Osteocyte (in vitro differentiated cells): ENCODE results near the gene VOPP1. TPM values are rescaled to one million over a fixed set of nuclear protein-coding genes. Genes with fewer than 3 reads are reported as not detected.
A peak's percentile ranks its signal among the peaks of the same experiment; 100 is the strongest.

Source experiments
- DNase-seq: peaks from one replicate; pipeline ENCODE4 v3.0.0; 2021; ENCODE audit warnings: mixed read lengths; ENCODE audit not compliant: unreplicated experiment; ENCODE audit errors: extremely low spot score
- H3K27ac Mint-ChIP-seq: one replicate; pipeline ENCODE4 v1.8.0; 2021; ENCODE audit warnings: mild to moderate bottlenecking, mixed read lengths; ENCODE audit not compliant: unreplicated experiment
- H3K27me3 Mint-ChIP-seq: one replicate; pipeline ENCODE4 v1.8.0; 2021; ENCODE audit warnings: mixed read lengths; ENCODE audit not compliant: unreplicated experiment
- H3K36me3 Mint-ChIP-seq: one replicate; pipeline ENCODE4 v1.8.0; 2021; ENCODE audit warnings: mixed read lengths; ENCODE audit not compliant: unreplicated experiment
- H3K4me1 Mint-ChIP-seq: one replicate; pipeline ENCODE4 v1.8.0; 2021; ENCODE audit warnings: mixed read lengths; ENCODE audit not compliant: unreplicated experiment
- H3K4me3 Mint-ChIP-seq: one replicate; pipeline ENCODE4 v1.8.0; 2021; ENCODE audit warnings: mild to moderate bottlenecking, moderate library complexity, mixed read lengths; ENCODE audit not compliant: unreplicated experiment
- H3K9me3 Mint-ChIP-seq: one replicate; pipeline ENCODE4 v1.8.0; 2021; ENCODE audit warnings: mixed read lengths; ENCODE audit not compliant: unreplicated experiment
- total RNA-seq: library from RNA; stranded (reverse); gene quantifications from 2 replicates; pipeline ENCODE4 v1.2.1, GENCODE V29; 2021
- TF ChIP-seq, protein P1 (sequence below): fragments of 200-600 bp; sonication (generic); IDR thresholded peaks from 2 replicates; pipeline ENCODE4 v1.5.0; 2021; ENCODE audit warnings: antibody characterized with exemption, mild to moderate bottlenecking, moderate library complexity

Gene VOPP1
- total RNA-seq, 1 donor from 2014 or later, result 86.6 TPM

GRCh38 chr7:55538538-55538937 lies 33.8 kb downstream of the VOPP1 start:
- H3K4me1 Mint-ChIP-seq, result peaks cover 53% of the 10 kb centered on the region

DNA sequence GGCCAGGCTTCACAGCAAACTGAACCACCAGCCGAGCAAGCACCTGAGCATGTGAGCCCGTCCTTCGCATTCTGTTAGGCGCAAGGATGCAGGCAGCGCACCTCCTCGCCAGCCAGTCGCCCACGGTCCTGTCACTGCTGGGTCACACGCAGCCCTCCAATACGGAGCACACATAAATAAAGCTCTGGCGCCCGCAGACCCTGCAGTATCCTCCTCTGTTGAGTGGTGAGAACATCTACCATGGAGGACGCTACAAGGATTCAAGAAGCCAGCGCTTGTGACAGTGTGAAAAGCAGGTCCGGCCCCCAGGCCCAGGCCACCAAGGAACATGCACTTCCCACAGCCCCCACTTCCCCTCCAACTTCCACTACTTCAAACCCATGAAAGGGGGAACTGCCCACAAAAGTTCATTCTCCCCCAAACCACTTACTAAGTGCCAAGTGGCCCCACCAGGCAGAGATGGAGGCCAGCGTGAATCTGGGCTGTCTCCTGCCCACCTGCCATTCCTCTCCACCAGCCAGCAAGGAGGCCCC lies 34.8 kb downstream of the VOPP1 start:
- DNase-seq, result no peak
- H3K36me3 Mint-ChIP-seq, result no peaks in the 10 kb centered on the region
- H3K27me3 Mint-ChIP-seq, result no peaks in the 10 kb centered on the region
- TF ChIP-seq, protein P1, sequence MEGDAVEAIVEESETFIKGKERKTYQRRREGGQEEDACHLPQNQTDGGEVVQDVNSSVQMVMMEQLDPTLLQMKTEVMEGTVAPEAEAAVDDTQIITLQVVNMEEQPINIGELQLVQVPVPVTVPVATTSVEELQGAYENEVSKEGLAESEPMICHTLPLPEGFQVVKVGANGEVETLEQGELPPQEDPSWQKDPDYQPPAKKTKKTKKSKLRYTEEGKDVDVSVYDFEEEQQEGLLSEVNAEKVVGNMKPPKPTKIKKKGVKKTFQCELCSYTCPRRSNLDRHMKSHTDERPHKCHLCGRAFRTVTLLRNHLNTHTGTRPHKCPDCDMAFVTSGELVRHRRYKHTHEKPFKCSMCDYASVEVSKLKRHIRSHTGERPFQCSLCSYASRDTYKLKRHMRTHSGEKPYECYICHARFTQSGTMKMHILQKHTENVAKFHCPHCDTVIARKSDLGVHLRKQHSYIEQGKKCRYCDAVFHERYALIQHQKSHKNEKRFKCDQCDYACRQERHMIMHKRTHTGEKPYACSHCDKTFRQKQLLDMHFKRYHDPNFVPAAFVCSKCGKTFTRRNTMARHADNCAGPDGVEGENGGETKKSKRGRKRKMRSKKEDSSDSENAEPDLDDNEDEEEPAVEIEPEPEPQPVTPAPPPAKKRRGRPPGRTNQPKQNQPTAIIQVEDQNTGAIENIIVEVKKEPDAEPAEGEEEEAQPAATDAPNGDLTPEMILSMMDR, result no peak
- no peaks in the 10 kb centered on the region for H3K9me3 Mint-ChIP-seq
- no peak overlapping the region for H3K4me3 Mint-ChIP-seq
- peaks cover 64% of the 10 kb centered on the region for H3K4me1 Mint-ChIP-seq
- no peak overlapping the region for H3K27ac Mint-ChIP-seq

More at GRCh38 chr7:55538538-55538937, 33.8 kb downstream of the VOPP1 start:
- Mint-ChIP-seq H3K27me3 (no peaks in the 10 kb centered on the region), H3K36me3 (no peaks in the 10 kb centered on the region), H3K9me3 (no peaks in the 10 kb centered on the region), H3K4me3 (no peak overlapping the region), H3K27ac (peak overlapping the region; percentile 32)
- TF ChIP-seq, protein P1, result no peak
- DNase-seq, result no peak

- H3K4me1 Mint-ChIP-seq, result peaks cover 68% of the 10 kb centered on the region
- peak overlapping the region; percentile 29 for H3K27ac Mint-ChIP-seq
These were observed 35.5 kb downstream of the VOPP1 start for GRCh38 chr7:55536619-55537457.

GRCh38 chr7:55535617-55536016 lies 36.7 kb downstream of the VOPP1 start:
- Mint-ChIP-seq H3K36me3 (no peaks in the 10 kb centered on the region), H3K4me1 (peaks cover 72% of the 10 kb centered on the region), H3K9me3 (no peaks in the 10 kb centered on the region)

More at GRCh38 chr7:55536619-55537457, 35.5 kb downstream of the VOPP1 start:
- H3K27me3 Mint-ChIP-seq, result no peaks in the 10 kb centered on the region
- no peaks in the 10 kb centered on the region for H3K9me3 Mint-ChIP-seq
- TF ChIP-seq, protein P1, result no peak
- DNase-seq, result no peak
- H3K36me3 Mint-ChIP-seq, result no peaks in the 10 kb centered on the region
- no peak overlapping the region for H3K4me3 Mint-ChIP-seq

More at GRCh38 chr7:55535617-55536016, 36.7 kb downstream of the VOPP1 start:
- TF ChIP-seq, protein P1, result no peak
- H3K27me3 Mint-ChIP-seq, result no peaks in the 10 kb centered on the region
- H3K27ac Mint-ChIP-seq, result peak overlapping the region; percentile 94
- no peak for DNase-seq
- no peak overlapping the region for H3K4me3 Mint-ChIP-seq
